WI38 (cell line): ENCODE measurements around the gene RBMS3.
A peak's percentile ranks its signal among the peaks of the same experiment; 100 is the strongest.

ENCODE experiments used
- H3K4me3 ChIP-seq: 2 replicates; pipeline ENCODE4 v1.5.1; 2011; ENCODE audit warnings: low read depth, mild to moderate bottlenecking, control low read depth, low read length
- TF ChIP-seq, protein P1 (sequence below): IDR thresholded peaks from 2 replicates; pipeline ENCODE4 v1.5.1; 2012; ENCODE audit warnings: low read depth, mild to moderate bottlenecking, control low read depth, low read length

Gene RBMS3

DNA sequence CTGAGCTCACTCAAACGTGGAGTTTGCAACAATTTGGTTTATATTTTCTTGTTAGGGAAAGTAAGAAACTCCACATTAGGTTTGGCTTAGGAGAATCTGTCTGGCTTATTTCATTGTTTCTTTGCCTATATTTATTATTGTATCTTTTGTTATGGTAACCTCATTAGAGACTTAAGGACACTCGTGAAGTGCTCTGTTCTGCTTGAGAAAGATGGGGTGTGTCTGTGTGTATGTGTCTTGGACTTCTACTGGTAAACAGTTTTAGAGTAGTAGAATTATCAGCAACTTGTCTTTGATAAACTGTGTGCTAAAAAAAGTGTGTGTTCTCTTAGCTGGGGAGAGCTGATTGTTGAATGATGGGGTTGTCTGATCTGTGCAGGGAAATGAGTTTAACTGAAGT is 306.5 kb downstream of the RBMS3 start:
- TF ChIP-seq, protein P1, sequence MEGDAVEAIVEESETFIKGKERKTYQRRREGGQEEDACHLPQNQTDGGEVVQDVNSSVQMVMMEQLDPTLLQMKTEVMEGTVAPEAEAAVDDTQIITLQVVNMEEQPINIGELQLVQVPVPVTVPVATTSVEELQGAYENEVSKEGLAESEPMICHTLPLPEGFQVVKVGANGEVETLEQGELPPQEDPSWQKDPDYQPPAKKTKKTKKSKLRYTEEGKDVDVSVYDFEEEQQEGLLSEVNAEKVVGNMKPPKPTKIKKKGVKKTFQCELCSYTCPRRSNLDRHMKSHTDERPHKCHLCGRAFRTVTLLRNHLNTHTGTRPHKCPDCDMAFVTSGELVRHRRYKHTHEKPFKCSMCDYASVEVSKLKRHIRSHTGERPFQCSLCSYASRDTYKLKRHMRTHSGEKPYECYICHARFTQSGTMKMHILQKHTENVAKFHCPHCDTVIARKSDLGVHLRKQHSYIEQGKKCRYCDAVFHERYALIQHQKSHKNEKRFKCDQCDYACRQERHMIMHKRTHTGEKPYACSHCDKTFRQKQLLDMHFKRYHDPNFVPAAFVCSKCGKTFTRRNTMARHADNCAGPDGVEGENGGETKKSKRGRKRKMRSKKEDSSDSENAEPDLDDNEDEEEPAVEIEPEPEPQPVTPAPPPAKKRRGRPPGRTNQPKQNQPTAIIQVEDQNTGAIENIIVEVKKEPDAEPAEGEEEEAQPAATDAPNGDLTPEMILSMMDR, result no peak
- no peak overlapping the region for H3K4me3 ChIP-seq

DNA sequence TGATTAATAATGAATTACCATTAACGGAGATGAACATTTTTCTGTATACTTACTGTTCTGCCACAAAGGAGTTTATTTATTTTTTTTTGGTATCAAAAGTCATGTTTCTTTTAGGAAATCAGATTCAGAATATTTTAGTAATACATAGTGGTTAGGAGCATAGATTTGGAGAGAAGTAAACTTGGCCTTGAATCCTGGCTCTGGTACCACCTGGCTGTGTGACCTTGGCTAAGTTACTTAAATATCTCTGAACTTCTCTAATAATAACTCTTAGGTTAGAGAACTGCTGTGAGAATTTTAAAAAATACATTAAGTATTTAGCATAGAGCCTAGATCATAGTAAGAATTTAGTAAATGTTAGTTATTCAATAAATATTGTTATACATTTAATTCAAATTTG is 309.1 kb downstream of the RBMS3 start:
- no peak overlapping the region for H3K4me3 ChIP-seq
- TF ChIP-seq, protein P1, result no peak

DNA sequence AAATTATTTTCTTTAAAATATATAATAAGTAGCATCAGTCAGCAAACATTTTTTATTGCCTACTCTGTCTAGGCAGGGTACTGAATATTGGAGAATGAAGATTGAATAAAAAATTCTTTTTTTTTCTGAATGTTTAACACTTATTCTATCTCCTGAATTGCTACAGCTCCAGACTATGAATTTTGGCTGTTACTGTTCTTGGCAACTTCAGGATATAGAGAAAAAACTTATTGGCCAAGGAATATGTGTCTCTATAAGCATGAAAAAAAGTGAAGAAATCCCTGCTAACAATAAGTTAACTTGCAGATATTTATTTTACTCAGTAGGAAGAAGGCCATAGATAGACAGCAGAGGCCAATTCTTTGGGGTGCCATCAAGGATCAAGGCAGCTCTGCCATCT is 309.6 kb downstream of the RBMS3 start:
- H3K4me3 ChIP-seq, result no peak overlapping the region
- TF ChIP-seq, protein P1, result no peak

DNA sequence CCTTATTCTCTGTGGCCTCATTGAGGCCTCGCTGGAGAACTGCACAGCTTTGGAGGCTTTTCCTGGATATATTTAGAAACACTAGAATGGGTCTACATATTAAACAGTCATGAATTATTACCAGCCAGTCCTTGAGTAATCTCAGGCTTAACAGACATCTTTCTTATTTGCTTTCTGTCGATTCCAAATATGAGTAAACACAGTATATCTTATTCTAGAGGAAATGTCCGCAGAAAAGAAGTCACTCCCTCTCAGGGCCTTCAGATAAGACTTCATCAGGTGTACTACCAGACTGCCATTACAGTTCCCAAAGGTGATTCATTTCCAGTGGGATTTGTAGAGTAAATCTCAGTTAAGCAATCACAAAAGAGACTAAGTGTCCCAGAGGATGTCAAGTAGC is 310.7 kb downstream of the RBMS3 start:
- TF ChIP-seq, protein P1, result no peak
- no peak overlapping the region for H3K4me3 ChIP-seq

DNA sequence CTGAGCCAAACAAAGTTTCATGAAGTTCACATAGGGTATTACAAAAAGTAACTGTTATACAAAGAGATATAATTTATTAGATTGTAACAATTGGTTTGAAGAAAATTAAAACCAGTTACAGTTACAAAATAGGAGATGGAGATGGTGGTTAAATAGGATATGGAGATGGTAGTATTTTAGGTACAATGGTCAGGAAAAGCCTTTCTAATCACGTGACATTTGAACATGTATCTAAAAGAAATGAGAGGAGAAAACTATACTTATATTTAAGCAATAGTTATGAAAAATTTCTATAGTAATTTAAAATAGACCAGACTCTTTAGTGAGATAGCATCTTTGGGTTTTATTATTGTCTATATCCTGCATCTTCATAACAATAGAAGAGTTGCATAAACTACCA is 312.9 kb downstream of the RBMS3 start:
- TF ChIP-seq, protein P1, result no peak
- no peak overlapping the region for H3K4me3 ChIP-seq

DNA sequence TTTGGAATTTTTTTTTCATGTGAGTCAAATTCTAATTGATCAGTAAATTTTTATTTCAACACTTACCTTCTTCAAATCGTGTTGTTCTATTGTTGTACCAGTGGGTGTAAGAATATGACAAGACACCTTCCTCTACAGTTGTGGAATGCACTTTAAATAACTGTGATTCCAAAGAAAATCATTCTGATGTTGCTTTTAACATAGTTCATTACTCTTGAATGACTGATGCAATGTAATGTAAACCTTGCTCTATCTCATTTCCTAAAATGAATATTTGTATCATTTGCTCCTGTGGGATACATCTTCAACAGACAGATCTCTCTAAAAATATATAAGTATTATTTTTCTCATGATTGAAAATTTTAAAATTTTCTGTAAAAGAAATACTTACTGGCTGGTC is 313.4 kb downstream of the RBMS3 start:
- no peak overlapping the region for H3K4me3 ChIP-seq
- TF ChIP-seq, protein P1, result no peak

DNA sequence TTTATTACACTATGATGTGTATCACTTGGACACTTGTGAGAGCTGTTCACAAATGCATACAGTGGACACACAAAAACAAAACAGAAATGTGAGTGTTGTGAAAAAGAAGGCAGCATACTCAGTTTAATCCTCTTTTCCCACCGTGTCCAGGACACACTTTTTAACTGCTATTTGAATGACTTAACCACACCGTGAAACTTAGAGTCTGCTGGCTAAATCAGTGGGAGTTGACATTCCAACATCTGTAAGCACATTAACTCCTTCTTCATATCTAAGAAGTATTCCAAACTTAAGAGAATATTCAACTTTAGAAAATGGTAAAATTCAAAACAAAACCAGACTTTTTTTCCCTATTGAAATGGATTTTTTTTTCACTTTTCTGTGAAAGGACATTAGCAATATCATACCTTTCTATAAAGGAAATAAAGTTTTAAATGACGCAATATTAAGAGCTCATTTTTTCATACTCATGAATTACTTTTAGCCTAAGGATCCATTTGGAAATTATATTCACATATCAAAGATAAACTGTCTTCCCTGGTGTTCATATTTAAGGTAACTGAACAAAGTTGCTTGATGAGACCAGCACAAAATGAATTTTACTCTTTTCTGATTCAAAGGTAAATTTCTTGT is 316.6 kb downstream of the RBMS3 start:
- H3K4me3 ChIP-seq, result peak overlapping the region; percentile 13; the same call in 1 of the 2 replicates

More for the DNA sequence above, 316.6 kb downstream of the RBMS3 start:
- TF ChIP-seq, protein P1, result no peak
